Peyer's patch (tissue), 4 donors: ENCODE results near the gene RTN4R. TPM values are rescaled to one million over a fixed set of nuclear protein-coding genes. Genes with fewer than 3 reads are reported as not detected.

ENCODE experiments used
- DNase-seq, 3 donors: peaks; one replicate each; pipeline ENCODE4 v3.0.0-alpha.2; 2017 to 2019
- H3K27ac ChIP-seq, 4 donors: fragments of 200-600 bp; sonication (generic); one replicate each; pipeline ENCODE4 v1.5.1; 2016 to 2019
- H3K27me3 ChIP-seq, 2 donors: fragments of 200-600 bp; sonication (generic); one replicate each; pipeline ENCODE4 v1.5.1; 2019
- H3K36me3 ChIP-seq, 3 donors: fragments of 200-600 bp; sonication (generic); one replicate each; pipeline ENCODE4 v1.5.1; 2016 to 2019
- H3K4me1 ChIP-seq, 4 donors: fragments of 200-600 bp; sonication (generic); one replicate each; pipeline ENCODE4 v1.5.1; 2016 to 2019
- H3K4me3 ChIP-seq, 4 donors: fragments of 200-600 bp; sonication (generic); 1 replicate in 3 of 4; 2 replicates in 1 of 4; pipeline ENCODE4 v1.5.1; 2016 to 2019; ENCODE audit warnings: mild to moderate bottlenecking in 1 of 4
- H3K9me3 ChIP-seq, 4 donors: fragments of 200-600 bp; sonication (generic); one replicate each; pipeline ENCODE4 v1.5.1; 2016 to 2019; ENCODE audit warnings: mild to moderate bottlenecking in 1 of 4
- POLR2A ChIP-seq, 2 donors: fragments of 450-650 bp; IDR thresholded peaks; one replicate each; pipeline ENCODE4 v1.5.1; 2017; ENCODE audit warnings: antibody characterized with exemption in 2 of 2, mild to moderate bottlenecking in 2 of 2, moderate library complexity in 2 of 2
- total RNA-seq, 4 donors: library from RNA; depleted of rRNA; stranded (reverse); fragments of >200 nt; gene quantifications; one replicate each; pipeline ENCODE4 v1.1.0, GENCODE V29; 2016
- TF ChIP-seq, protein P1 (sequence below), 6 experiments: fragments of 450-650 bp in 4 of 6; fragments of 200-600 bp in 2 of 6; sonication (generic) in 1 of 6; IDR thresholded peaks; one replicate each; pipeline ENCODE4 v1.5.1; 2017 to 2019; ENCODE audit warnings: antibody characterized with exemption in 6 of 6, mild to moderate bottlenecking in 3 of 6, moderate library complexity in 1 of 6

The RTN4R gene
- total RNA-seq, 4 donors from 2014 or later = 5.2 to 9.1 (median 5.7) TPM

DNA sequence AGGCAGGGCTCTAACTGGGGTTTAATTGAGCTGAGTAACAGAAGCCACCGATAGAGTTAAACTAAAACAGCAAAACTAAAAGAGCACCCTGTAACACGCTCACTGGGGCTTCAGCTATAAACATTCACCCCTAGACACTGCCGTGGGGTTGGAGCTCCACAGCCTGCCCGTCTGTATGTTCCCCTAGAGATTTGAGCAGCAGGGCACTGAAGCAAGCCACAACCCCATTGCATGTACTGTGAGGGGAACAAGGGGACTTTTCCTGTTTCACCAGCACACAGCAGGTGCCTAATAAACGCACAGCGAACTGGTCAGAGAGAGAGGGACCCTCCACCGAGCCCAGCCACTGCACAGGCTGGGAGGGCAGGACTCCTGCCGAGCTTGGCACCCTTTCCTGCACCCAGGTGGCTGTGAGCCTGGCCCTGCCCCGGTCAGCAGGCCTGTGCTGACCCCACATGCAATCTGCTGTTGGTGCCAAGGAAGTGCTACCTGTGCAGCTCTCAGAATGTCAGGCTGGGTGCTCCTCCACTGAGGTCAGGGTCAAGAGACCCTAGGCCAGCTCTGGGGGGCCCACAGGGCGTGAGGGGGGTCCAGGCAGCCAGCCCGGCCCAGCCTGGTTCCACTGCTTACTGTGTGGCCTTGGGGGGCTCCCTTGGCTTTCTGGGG is 31.9 kb downstream of the RTN4R start:
- no peaks in the 10 kb centered on the region for H3K9me3 ChIP-seq
- no peak for TF ChIP-seq POLR2A (IDR thresholded peaks at IDR 0.05)
- TF ChIP-seq, protein P1, sequence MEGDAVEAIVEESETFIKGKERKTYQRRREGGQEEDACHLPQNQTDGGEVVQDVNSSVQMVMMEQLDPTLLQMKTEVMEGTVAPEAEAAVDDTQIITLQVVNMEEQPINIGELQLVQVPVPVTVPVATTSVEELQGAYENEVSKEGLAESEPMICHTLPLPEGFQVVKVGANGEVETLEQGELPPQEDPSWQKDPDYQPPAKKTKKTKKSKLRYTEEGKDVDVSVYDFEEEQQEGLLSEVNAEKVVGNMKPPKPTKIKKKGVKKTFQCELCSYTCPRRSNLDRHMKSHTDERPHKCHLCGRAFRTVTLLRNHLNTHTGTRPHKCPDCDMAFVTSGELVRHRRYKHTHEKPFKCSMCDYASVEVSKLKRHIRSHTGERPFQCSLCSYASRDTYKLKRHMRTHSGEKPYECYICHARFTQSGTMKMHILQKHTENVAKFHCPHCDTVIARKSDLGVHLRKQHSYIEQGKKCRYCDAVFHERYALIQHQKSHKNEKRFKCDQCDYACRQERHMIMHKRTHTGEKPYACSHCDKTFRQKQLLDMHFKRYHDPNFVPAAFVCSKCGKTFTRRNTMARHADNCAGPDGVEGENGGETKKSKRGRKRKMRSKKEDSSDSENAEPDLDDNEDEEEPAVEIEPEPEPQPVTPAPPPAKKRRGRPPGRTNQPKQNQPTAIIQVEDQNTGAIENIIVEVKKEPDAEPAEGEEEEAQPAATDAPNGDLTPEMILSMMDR (IDR thresholded peaks at IDR 0.05) = no peak
- no peak overlapping the region for H3K4me3 ChIP-seq
- no peak overlapping the region for H3K27ac ChIP-seq
- no peak for DNase-seq
- H3K36me3 ChIP-seq = no peaks in the 10 kb centered on the region
- H3K27me3 ChIP-seq = no peaks in the 10 kb centered on the region
- peaks cover 0 to 15% (median 2%) of the 10 kb centered on the region in 4 donors for H3K4me1 ChIP-seq

DNA sequence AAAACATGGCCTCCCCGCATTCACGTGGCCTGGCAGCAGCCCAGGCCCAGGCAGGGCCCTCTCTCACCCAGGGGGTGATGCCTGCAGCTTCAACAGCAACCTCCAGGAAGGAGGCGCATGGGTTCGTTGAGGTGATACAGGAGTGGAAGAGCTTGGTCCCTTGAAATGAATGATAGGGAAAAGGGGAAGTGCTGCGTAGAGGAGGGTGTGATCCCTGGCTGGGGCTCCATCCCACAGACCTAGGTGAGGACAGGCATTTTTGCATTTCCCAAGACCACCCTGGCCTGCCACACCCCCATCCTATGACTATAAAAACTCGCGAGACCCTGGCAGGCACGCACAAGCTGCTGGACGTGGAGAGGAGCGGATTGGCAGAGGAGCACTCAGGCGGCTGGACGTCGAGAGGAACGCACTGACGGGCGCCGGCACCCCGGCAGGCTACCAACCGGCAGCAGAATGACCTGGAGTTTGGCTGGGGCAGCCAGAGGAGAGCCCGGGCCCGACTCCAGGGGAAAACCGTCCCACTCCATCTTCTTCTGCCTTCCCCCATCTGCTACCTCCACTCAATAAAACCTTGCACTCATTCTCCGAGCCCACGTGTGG is 32.6 kb downstream of the RTN4R start:
- H3K27ac ChIP-seq = no peak overlapping the region
- no peaks in the 10 kb centered on the region for H3K27me3 ChIP-seq
- TF ChIP-seq POLR2A (IDR thresholded peaks at IDR 0.05) = no peak
- TF ChIP-seq, protein P1 (IDR thresholded peaks at IDR 0.05) = no peak
- H3K9me3 ChIP-seq = no peaks in the 10 kb centered on the region
- no peaks in the 10 kb centered on the region for H3K36me3 ChIP-seq
- H3K4me1 ChIP-seq = peaks cover 0 to 15% (median 2%) of the 10 kb centered on the region in 4 donors
- no peak overlapping the region for H3K4me3 ChIP-seq
- DNase-seq = no peak

DNA sequence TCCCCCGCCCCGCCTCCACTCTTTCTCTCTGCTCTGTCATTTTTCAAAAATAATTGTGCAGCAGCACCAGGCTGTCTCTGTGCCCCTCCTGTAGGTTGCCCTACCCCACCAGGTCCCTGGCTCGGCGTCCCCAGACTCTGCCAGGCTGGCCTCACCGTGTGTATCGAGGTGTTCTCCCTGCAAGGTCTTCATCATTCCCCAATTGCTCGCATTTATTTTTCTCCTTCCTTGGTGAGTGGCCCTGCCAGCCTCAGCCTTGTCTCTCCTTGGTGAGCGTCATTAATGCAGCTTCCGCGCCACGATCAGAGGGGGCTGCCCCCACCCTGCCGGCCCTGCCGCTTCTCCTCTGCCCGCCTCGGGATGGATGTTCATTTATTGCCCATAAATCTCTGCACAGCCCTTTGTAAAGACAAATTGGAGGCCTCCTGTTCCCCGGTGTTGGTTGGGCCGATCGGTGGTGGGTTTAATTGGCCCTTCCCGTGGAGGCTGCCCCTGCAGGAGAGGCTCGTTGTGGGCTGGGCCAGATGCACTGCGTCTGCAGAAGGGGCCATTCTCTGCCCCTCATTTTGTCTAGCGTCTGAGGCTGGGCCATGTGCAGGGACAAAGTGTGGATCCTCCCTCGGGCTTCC is 33.2 kb downstream of the RTN4R start:
- H3K27ac ChIP-seq = no peak overlapping the region
- no peaks in the 10 kb centered on the region for H3K9me3 ChIP-seq
- no peaks in the 10 kb centered on the region for H3K36me3 ChIP-seq
- TF ChIP-seq POLR2A (IDR thresholded peaks at IDR 0.05) = no peak
- TF ChIP-seq, protein P1 (IDR thresholded peaks at IDR 0.05) = no peak
- H3K4me3 ChIP-seq = no peak overlapping the region
- peaks cover 0 to 15% (median 2%) of the 10 kb centered on the region in 4 donors for H3K4me1 ChIP-seq
- no peak for DNase-seq
- no peaks in the 10 kb centered on the region for H3K27me3 ChIP-seq

DNA sequence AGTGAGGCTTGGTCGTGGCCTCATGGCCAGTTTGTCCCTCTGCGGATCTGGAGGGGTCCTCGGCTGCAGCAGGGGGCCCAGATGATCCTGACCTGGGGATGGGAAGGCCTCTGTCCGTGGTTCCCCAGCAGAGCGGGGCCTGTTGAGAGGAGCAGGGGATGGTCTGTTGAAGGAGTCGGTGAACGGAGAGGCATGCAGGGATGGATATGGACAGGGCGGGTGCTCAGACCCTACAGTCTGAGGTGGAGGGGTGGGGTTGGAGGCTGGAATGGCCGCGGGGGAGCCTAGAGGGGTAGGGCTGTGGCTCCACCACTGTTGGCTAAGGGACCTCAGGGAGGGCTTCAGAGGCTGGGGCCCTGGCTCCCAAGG is 33.8 kb downstream of the RTN4R start:
- H3K27ac ChIP-seq = no peak overlapping the region
- H3K4me1 ChIP-seq = peaks cover 0 to 11% (median 2%) of the 10 kb centered on the region in 4 donors
- TF ChIP-seq, protein P1 (IDR thresholded peaks at IDR 0.05) = no peak
- TF ChIP-seq POLR2A (IDR thresholded peaks at IDR 0.05) = no peak
- no peak overlapping the region for H3K4me3 ChIP-seq
- no peak for DNase-seq
- no peaks in the 10 kb centered on the region for H3K36me3 ChIP-seq
- no peaks in the 10 kb centered on the region for H3K27me3 ChIP-seq
- H3K9me3 ChIP-seq = no peaks in the 10 kb centered on the region

DNA sequence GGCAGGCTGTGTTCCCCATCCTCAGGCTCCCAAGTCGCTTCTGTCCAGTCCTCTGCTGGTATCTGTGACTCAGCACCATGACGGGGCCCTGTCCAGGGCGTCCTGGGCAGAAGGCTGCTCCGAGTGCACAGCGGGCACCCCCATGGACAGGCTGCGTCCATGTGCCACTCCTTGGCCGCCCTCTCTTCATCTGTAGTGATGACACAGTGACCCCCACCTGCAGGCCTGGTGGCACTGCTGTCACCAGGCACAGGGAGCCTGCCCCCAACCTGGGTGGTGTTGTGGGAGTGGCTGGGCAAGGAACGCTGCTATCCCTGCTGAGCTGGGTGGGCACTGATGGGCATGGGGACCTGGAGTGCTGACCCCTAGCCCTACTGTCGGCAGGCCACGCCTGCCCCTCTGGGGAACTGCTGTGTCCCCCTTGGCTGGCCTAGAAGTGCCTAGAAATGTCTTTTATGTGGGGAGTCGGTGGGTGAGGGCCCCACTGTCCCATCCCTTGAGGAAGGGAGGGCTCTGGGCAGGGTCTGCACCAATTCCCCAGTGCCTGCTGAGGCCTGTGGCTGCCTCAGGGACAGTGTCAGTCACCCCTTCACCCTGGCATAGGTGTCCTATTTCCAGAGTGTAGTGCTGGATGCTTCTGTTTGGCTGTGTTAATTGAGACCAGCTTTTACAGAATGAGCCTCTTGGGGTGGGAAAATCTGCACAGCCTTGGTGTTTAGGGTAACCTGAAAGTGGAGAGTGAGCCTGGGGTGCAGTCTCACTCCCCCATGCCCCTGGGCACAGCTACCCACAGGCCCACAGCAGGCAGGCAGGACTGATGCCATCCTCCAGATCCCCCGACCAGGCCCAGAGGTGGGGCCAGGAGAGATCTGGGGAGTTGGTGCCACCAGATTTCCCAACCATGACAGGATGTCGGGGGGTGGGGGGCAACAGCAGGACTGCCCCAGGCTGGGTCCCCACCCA is 34.5 kb downstream of the RTN4R start:
- H3K27me3 ChIP-seq = no peaks in the 10 kb centered on the region
- no peak overlapping the region for H3K4me3 ChIP-seq
- DNase-seq = no peak
- no peak overlapping the region for H3K27ac ChIP-seq
- no peaks in the 10 kb centered on the region for H3K36me3 ChIP-seq
- H3K9me3 ChIP-seq = no peaks in the 10 kb centered on the region
- peaks cover 0 to 5% (median 0%) of the 10 kb centered on the region in 4 donors for H3K4me1 ChIP-seq
- TF ChIP-seq, protein P1 (IDR thresholded peaks at IDR 0.05) = no peak
- no peak for TF ChIP-seq POLR2A (IDR thresholded peaks at IDR 0.05)
